WTC11 (cell line): ENCODE measurements around the gene GRM8. TPM values are rescaled to one million over a fixed set of nuclear protein-coding genes. Genes with fewer than 3 reads are reported as not detected.

Experiments
- ATAC-seq: fragments of 200-7000 bp; cut with Tn5 transposase; 2 replicates; pipeline ENCODE4 v1.10.0; 2021; ENCODE audit warnings: mild to moderate bottlenecking, moderate library complexity
- CTCF ChIA-PET: fragments of 300-600 bp; sonication (Branson Sonifier 250); formaldehyde crosslinking; loops from one replicate; lab custom pipeline; 2021; ENCODE audit warnings: antibody characterized with exemption; lab: Charles Lee
- POLR2A ChIA-PET: fragments of 350-600 bp; sonication (Branson Sonifier 250); formaldehyde crosslinking; loops from one replicate; lab custom pipeline; 2021; ENCODE audit warnings: antibody characterized with exemption; lab: Charles Lee
- DNase-seq: peaks from one replicate; pipeline ENCODE4 v3.0.0; 2021; ENCODE audit warnings: low spot score
- H3K27ac Mint-ChIP-seq: 2 replicates; pipeline ENCODE4 v1.8.0; 2021; ENCODE audit warnings: mixed read lengths
- H3K27me3 Mint-ChIP-seq: 2 replicates; pipeline ENCODE4 v1.8.0; 2021; ENCODE audit warnings: low read depth, mild to moderate bottlenecking, moderate library complexity, mixed read lengths
- H3K36me3 Mint-ChIP-seq: 2 replicates; pipeline ENCODE4 v1.8.0; 2021; ENCODE audit warnings: mixed read lengths
- H3K4me1 Mint-ChIP-seq: 2 replicates; pipeline ENCODE4 v1.8.0; 2022; ENCODE audit warnings: mixed read lengths
- H3K4me3 Mint-ChIP-seq: 2 replicates; pipeline ENCODE4 v1.8.0; 2021; ENCODE audit warnings: mild to moderate bottlenecking, moderate library complexity, mixed read lengths
- H3K9me3 Mint-ChIP-seq: 2 replicates; pipeline ENCODE4 v1.8.0; 2021; ENCODE audit warnings: mixed read lengths
- ATF3 ChIP-seq: sonication (generic); formaldehyde crosslinking; conservative IDR thresholded peaks from 2 replicates; pipeline ENCODE4 v1.8.1; 2022; ENCODE audit warnings: mild to moderate bottlenecking, missing genetic modification reagents
- CREB1 ChIP-seq: sonication (generic); formaldehyde crosslinking; IDR thresholded peaks from 2 replicates; pipeline ENCODE4 v1.8.0; 2023; ENCODE audit warnings: mild to moderate bottlenecking, missing genetic modification reagents
- CTCF ChIP-seq: fragments of 200-600 bp; IDR thresholded peaks from 2 replicates; pipeline ENCODE4 v1.8.0; 2022; ENCODE audit warnings: antibody characterized with exemption
- E2F4 ChIP-seq: sonication (generic); formaldehyde crosslinking; IDR thresholded peaks from 2 replicates; pipeline ENCODE4 v1.8.1; 2022; ENCODE audit warnings: low read depth, mild to moderate bottlenecking, moderate library complexity, missing genetic modification reagents, borderline replicate concordance
- GRHL2 ChIP-seq: fragments of 250-450 bp; sonication (Bioruptor Pico); IDR thresholded peaks from 2 replicates; pipeline ENCODE4 v1.8.0; 2022; ENCODE audit warnings: mild to moderate bottlenecking, moderate library complexity; ENCODE audit not compliant: insufficient replicate concordance, severe bottlenecking
- HMGXB4 ChIP-seq: sonication (generic); formaldehyde crosslinking; IDR thresholded peaks from 2 replicates; pipeline ENCODE4 v1.8.1; 2023; ENCODE audit warnings: mild to moderate bottlenecking, moderate library complexity, missing genetic modification reagents
- JUN ChIP-seq: sonication (generic); formaldehyde crosslinking; IDR thresholded peaks from 2 replicates; pipeline ENCODE4 v1.8.0; 2023; ENCODE audit warnings: mild to moderate bottlenecking, missing genetic modification reagents
- NFYB ChIP-seq: sonication (generic); formaldehyde crosslinking; conservative IDR thresholded peaks from 2 replicates; pipeline ENCODE4 v1.8.0; 2022; ENCODE audit warnings: low read depth, missing genetic modification reagents
- NR1H2 ChIP-seq: sonication (generic); formaldehyde crosslinking; IDR thresholded peaks from 2 replicates; pipeline ENCODE4 v1.9.0; 2021; ENCODE audit warnings: mild to moderate bottlenecking, moderate library complexity, missing genetic modification reagents
- RELA ChIP-seq: sonication (generic); formaldehyde crosslinking; IDR thresholded peaks from 2 replicates; pipeline ENCODE4 v1.8.1; 2022; ENCODE audit warnings: missing genetic modification reagents, mild to moderate bottlenecking, borderline replicate concordance
- RORB ChIP-seq: fragments of 250-450 bp; sonication (Bioruptor Pico); IDR thresholded peaks from 2 replicates; pipeline ENCODE4 v1.9.0; 2021; ENCODE audit warnings: mild to moderate bottlenecking
- SOX15 ChIP-seq: fragments of 250-450 bp; sonication (Bioruptor Pico); IDR thresholded peaks from 2 replicates; pipeline ENCODE4 v1.9.0; 2021; ENCODE audit warnings: mild to moderate bottlenecking
- TEAD1 ChIP-seq: sonication (generic); formaldehyde crosslinking; IDR thresholded peaks from 2 replicates; pipeline ENCODE4 v1.8.0; 2022; ENCODE audit warnings: mild to moderate bottlenecking, missing genetic modification reagents
- ZBTB21 ChIP-seq: sonication (generic); formaldehyde crosslinking; IDR thresholded peaks from 2 replicates; pipeline ENCODE4 v1.8.1; 2023; ENCODE audit warnings: mild to moderate bottlenecking, missing genetic modification reagents, borderline replicate concordance
- ZNF317 ChIP-seq: sonication (generic); formaldehyde crosslinking; IDR thresholded peaks from 2 replicates; pipeline ENCODE4 v1.8.1; 2023; ENCODE audit warnings: low read depth, mild to moderate bottlenecking, moderate library complexity, missing genetic modification reagents, borderline replicate concordance
- ZNF423 ChIP-seq: fragments of 250-450 bp; sonication (Bioruptor Pico); IDR thresholded peaks from 2 replicates; pipeline ENCODE4 v2.1.2; 2022; ENCODE audit warnings: mild to moderate bottlenecking, moderate library complexity
- ZNF512 ChIP-seq: sonication (generic); formaldehyde crosslinking; IDR thresholded peaks from 2 replicates; pipeline ENCODE4 v1.8.1; 2022; ENCODE audit warnings: missing genetic modification reagents, borderline replicate concordance
- total RNA-seq: library from RNA; stranded (reverse); gene quantifications from 3 replicates; pipeline ENCODE4 v1.2.3, GENCODE V29; 2021

Gene GRM8
- total RNA-seq, 1 experiment from 2014 or later = 2.3 TPM

- Mint-ChIP-seq H3K4me3 (no peak overlapping the region), H3K9me3 (peaks cover 6% of the 10 kb centered on the region), H3K27ac (no peak overlapping the region), H3K36me3 (no peaks in the 10 kb centered on the region), H3K27me3 (no peaks in the 10 kb centered on the region), H3K4me1 (no peaks in the 10 kb centered on the region)
- TF ChIP-seq SOX15 (no peak), CREB1 (CRISPR knock-in tag) (no peak), RELA (CRISPR knock-in tag) (no peak), ZNF423 (no peak), HMGXB4 (CRISPR knock-in tag) (no peak), ZNF317 (CRISPR knock-in tag) (no peak), GRHL2 (CRISPR knock-in tag) (no peak), ATF3 (no peak), NR1H2 (CRISPR knock-in tag) (no peak), TEAD1 (CRISPR knock-in tag) (no peak)
- ChIA-PET CTCF (no interaction called here), POLR2A (no interaction called here)
- ATAC-seq (no peak), DNase-seq (no peak)
Observed at GRCh38 chr7:126993626-126994213, 259.0 kb downstream of the GRM8 start.

GRCh38 chr7:126988022-126988421 lies 264.7 kb downstream of the GRM8 start:
- ATAC-seq = no peak
- no peaks in the 10 kb centered on the region for H3K27me3 Mint-ChIP-seq
- CTCF ChIA-PET = no interaction called here
- H3K36me3 Mint-ChIP-seq = no peaks in the 10 kb centered on the region
- TF ChIP-seq RORB (CRISPR knock-in tag) (no peak), NR1H2 (CRISPR knock-in tag) (no peak), JUN (no peak)
- POLR2A ChIA-PET = no interaction called here
- no peaks in the 10 kb centered on the region for H3K4me1 Mint-ChIP-seq
- H3K4me3 Mint-ChIP-seq = no peak overlapping the region
- H3K27ac Mint-ChIP-seq = no peak overlapping the region
- peaks cover 11% of the 10 kb centered on the region for H3K9me3 Mint-ChIP-seq
- DNase-seq = no peak

GRCh38 chr7:126979722-126980121 lies 273.0 kb downstream of the GRM8 start:
- ATAC-seq = no peak
- Mint-ChIP-seq H3K36me3 (no peaks in the 10 kb centered on the region), H3K4me3 (no peak overlapping the region), H3K27me3 (no peaks in the 10 kb centered on the region), H3K4me1 (peaks cover 2% of the 10 kb centered on the region; the same call in 1 of the 2 replicates), H3K27ac (no peak overlapping the region), H3K9me3 (peaks cover 13% of the 10 kb centered on the region)
- POLR2A ChIA-PET = no interaction called here
- CTCF ChIA-PET = no interaction called here
- no peak for TF ChIP-seq ZBTB21 (CRISPR knock-in tag)
- no peak for TF ChIP-seq E2F4 (CRISPR knock-in tag)
- no peak for TF ChIP-seq ZNF512 (CRISPR knock-in tag)
- TF ChIP-seq NFYB (CRISPR knock-in tag) = no peak
- no peak for TF ChIP-seq CTCF
- no peak for TF ChIP-seq JUN
- no peak for DNase-seq
